PC-9 (cell line): Measurements from ENCODE around the gene NFKB1. TPM values are rescaled to one million over a fixed set of nuclear protein-coding genes. Genes with fewer than 3 reads are reported as not detected.

Experiments used
- BruUV-seq: library from RNA; stranded (reverse); fragments of 400-500 nt; replicated peaks from 2 replicates; lab custom pipeline; 2021; lab: Mats Ljungman, UMichigan
- CTCF ChIA-PET: fragments of 300-600 bp; sonication (Branson Sonifier 250); formaldehyde crosslinking; loops from one replicate; lab custom pipeline; 2022; ENCODE audit warnings: antibody characterized with exemption; lab: Charles Lee
- POLR2A ChIA-PET: fragments of 300-600 bp; sonication (Branson Sonifier 250); formaldehyde crosslinking; loops from one replicate; lab custom pipeline; 2022; ENCODE audit warnings: antibody characterized with exemption; ENCODE audit not compliant: unreplicated experiment; lab: Charles Lee
- DNase-seq, 2 experiments: peaks; one replicate each; pipeline versions ENCODE4 v3.0.0 to v3.0.0-alpha.2; 2015 to 2022; ENCODE audit warnings: mixed read lengths in 1 of 2
- H2AFZ ChIP-seq: fragments of 200-600 bp; sonication (generic); 2 replicates; pipeline ENCODE4 v1.8.1; 2017; ENCODE audit warnings: antibody characterized with exemption
- H3F3A ChIP-seq: fragments of 200-600 bp; sonication (generic); 2 replicates; pipeline ENCODE4 v1.8.1; 2017; ENCODE audit warnings: antibody characterized with exemption, mild to moderate bottlenecking, low read depth; ENCODE audit not compliant: insufficient read depth
- H3K27ac ChIP-seq: fragments of 200-600 bp; sonication (generic); 2 replicates; pipeline ENCODE4 v1.6.1; 2016; ENCODE audit warnings: mixed run types
- H3K27me3 ChIP-seq: fragments of 200-600 bp; sonication (generic); 2 replicates; pipeline ENCODE4 v1.6.1; 2016; ENCODE audit warnings: low read depth, mixed run types; ENCODE audit not compliant: insufficient read depth
- H3K36me3 ChIP-seq: fragments of 200-600 bp; sonication (generic); 2 replicates; pipeline ENCODE4 v1.6.1; 2016; ENCODE audit warnings: low read depth, mixed run types
- H3K4me1 ChIP-seq: fragments of 200-600 bp; sonication (generic); replicated peaks from 2 replicates; pipeline ENCODE4 v1.6.1; 2016; ENCODE audit warnings: mixed run types; ENCODE audit not compliant: insufficient read depth
- H3K4me2 ChIP-seq: fragments of 200-600 bp; sonication (generic); 2 replicates; pipeline ENCODE4 v1.6.1; 2017; ENCODE audit warnings: mixed run types
- H3K4me3 ChIP-seq: fragments of 200-600 bp; sonication (generic); 2 replicates; pipeline ENCODE4 v1.6.1; 2016; ENCODE audit warnings: mixed run types
- H3K79me2 ChIP-seq: fragments of 200-600 bp; sonication (generic); 2 replicates; pipeline ENCODE4 v1.6.1; 2017; ENCODE audit warnings: low read depth, mixed run types
- H3K9me2 ChIP-seq: fragments of 200-600 bp; sonication (generic); 2 replicates; pipeline ENCODE4 v1.8.1; 2017; ENCODE audit warnings: mild to moderate bottlenecking; ENCODE audit not compliant: insufficient read depth
- H3K9me3 ChIP-seq: fragments of 200-600 bp; sonication (generic); 2 replicates; pipeline ENCODE4 v1.8.1; 2016; ENCODE audit warnings: low read depth; ENCODE audit not compliant: insufficient read depth
- H4K20me1 ChIP-seq: fragments of 200-600 bp; sonication (generic); 2 replicates; pipeline ENCODE4 v1.8.1; 2017; ENCODE audit not compliant: insufficient read depth
- EZH2 ChIP-seq: fragments of 200-600 bp; sonication (generic); IDR thresholded peaks from 2 replicates; pipeline ENCODE4 v1.8.0; 2017; ENCODE audit warnings: antibody characterized with exemption, low read depth
- intact Hi-C: fragments of 100-400 bp; cut with micrococcal nuclease; formaldehyde crosslinking; loops from one replicate; pipeline ENCODE4 v1.10.0; 2022; ENCODE audit not compliant: unreplicated experiment
- total RNA-seq: library from RNA; stranded (reverse); gene quantifications from 2 replicates; pipeline ENCODE4 v1.2.3, GENCODE V29; 2021
- TF ChIP-seq, protein P1 (sequence below): fragments of 200-600 bp; sonication (generic); conservative IDR thresholded peaks from 2 replicates; pipeline ENCODE4 v1.6.1; 2017; ENCODE audit warnings: mixed run types, antibody characterized with exemption, mild to moderate bottlenecking, moderate library complexity

Gene NFKB1
- total RNA-seq, 1 experiment from 2014 or later, result 11.6 TPM

DNA sequence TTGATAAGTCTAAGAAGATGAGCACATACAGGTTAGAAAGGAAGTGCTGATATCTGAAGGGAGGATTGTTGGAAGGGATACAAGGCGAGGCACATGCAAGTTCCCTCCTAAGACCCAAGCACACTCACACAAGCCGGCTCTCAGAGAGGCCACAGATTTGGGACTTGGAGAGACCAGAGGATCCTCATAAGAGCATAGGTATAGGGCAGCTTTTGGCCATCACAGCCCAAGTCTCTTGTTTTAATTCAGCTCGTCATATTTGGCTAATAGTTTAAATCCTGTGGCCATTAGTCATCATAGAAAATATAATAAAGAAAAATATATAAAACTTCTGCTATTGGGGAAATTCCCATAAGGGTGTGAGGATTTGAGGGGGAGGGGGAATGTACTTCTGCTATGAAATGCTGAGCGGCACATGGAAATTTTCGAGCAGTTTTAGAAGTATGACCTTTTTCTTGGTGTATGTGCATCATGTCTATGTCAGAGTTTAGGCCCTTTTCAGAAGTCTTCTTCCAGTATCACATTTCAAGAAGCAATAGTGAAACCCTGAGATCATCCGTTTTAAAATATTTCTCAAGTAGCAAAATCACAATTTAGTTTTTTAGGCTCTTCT lies 97.7 kb downstream of the NFKB1 start:
- H4K20me1 ChIP-seq, result no peaks in the 10 kb centered on the region
- DNase-seq, result no peak
- BruUV-seq, result no TSS peak
- no peak overlapping the region for H3K4me3 ChIP-seq
- H3K27ac ChIP-seq, result no peak overlapping the region
- H3K4me1 ChIP-seq, result 0 out of 2 replicates have a peak, but pooled peaks cover 4% of the 10 kb centered on the region
- no peaks in the 10 kb centered on the region for H3K79me2 ChIP-seq
- ChIA-PET POLR2A (no interaction called here), CTCF (no interaction called here)
- intact Hi-C loops, result no loop called here
- TF ChIP-seq, protein P1, sequence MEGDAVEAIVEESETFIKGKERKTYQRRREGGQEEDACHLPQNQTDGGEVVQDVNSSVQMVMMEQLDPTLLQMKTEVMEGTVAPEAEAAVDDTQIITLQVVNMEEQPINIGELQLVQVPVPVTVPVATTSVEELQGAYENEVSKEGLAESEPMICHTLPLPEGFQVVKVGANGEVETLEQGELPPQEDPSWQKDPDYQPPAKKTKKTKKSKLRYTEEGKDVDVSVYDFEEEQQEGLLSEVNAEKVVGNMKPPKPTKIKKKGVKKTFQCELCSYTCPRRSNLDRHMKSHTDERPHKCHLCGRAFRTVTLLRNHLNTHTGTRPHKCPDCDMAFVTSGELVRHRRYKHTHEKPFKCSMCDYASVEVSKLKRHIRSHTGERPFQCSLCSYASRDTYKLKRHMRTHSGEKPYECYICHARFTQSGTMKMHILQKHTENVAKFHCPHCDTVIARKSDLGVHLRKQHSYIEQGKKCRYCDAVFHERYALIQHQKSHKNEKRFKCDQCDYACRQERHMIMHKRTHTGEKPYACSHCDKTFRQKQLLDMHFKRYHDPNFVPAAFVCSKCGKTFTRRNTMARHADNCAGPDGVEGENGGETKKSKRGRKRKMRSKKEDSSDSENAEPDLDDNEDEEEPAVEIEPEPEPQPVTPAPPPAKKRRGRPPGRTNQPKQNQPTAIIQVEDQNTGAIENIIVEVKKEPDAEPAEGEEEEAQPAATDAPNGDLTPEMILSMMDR, result no peak
- no peak for TF ChIP-seq EZH2
- H3K9me2 ChIP-seq, result no peaks in the 10 kb centered on the region
- no peak overlapping the region for H3K4me2 ChIP-seq
- H3F3A ChIP-seq, result no peaks in the 10 kb centered on the region
- H3K36me3 ChIP-seq, result peaks cover 4% of the 10 kb centered on the region; the same call in 1 of the 2 replicates
- no peak overlapping the region for H2AFZ ChIP-seq
- no peaks in the 10 kb centered on the region for H3K27me3 ChIP-seq
- no peaks in the 10 kb centered on the region for H3K9me3 ChIP-seq

DNA sequence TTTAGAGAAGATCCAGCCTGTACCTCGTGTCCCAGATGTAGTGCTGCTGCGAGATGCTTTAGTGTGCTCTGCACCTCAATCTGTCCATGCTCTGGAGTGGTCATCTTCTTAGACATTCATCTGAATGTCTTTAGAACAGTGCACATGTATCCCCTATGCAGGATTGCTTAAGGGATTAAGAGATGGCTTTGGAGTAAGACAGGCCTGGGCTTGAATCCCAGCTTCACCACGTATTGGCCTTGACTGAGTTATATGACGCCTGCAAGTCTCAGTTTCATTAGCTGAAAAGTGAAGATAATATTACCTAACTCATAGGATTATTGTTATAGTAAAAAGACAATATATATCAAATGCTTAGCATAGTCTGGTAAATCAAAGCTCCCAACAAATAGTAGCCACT lies 98.3 kb downstream of the NFKB1 start:
- Histone ChIP-seq H3K4me1 (no peaks in the 10 kb centered on the region), H3K4me2 (no peak overlapping the region), H4K20me1 (no peaks in the 10 kb centered on the region), H3K36me3 (peaks cover 4% of the 10 kb centered on the region; the same call in 1 of the 2 replicates), H3K9me3 (no peaks in the 10 kb centered on the region), H3K27ac (no peak overlapping the region), H2AFZ (no peak overlapping the region), H3K27me3 (no peaks in the 10 kb centered on the region), H3K4me3 (no peak overlapping the region), H3F3A (no peaks in the 10 kb centered on the region), H3K79me2 (no peaks in the 10 kb centered on the region), H3K9me2 (no peaks in the 10 kb centered on the region)
- ChIA-PET CTCF (no interaction called here), POLR2A (interaction anchor here (0.6 kb wide), 1 partner anchor 398 kb away, joined by 5 read pairs; no protein-coding TSS in a partner anchor)
- intact Hi-C loops, result no loop called here
- no peak for TF ChIP-seq EZH2
- TF ChIP-seq, protein P1, result no peak
- no peak for DNase-seq
- BruUV-seq, result no TSS peak

DNA sequence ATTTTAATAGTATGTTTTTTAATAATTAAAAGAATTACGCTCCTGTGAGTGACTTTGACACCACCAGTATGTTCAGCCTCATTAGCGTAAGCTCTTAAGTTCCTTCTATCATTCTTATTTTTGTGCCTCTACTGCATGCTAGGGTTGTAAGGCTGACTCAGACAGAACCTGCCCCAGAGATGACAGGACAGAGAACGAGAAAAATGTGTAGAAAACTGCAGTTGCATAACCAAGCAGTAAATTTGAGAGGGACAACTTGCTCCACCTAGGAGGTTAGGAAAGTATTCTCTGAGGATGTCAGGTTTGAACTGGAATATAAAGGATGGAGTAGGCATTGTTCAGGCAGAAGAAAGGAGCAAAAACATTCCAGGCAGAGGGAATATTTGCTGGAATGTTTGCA lies 98.7 kb downstream of the NFKB1 start:
- H3K4me2 ChIP-seq, result no peak overlapping the region
- no peak for DNase-seq
- TF ChIP-seq, protein P1, result no peak
- no peak for TF ChIP-seq EZH2
- H3F3A ChIP-seq, result no peaks in the 10 kb centered on the region
- H3K27me3 ChIP-seq, result no peaks in the 10 kb centered on the region
- no peaks in the 10 kb centered on the region for H3K9me3 ChIP-seq
- H2AFZ ChIP-seq, result no peak overlapping the region
- H4K20me1 ChIP-seq, result no peaks in the 10 kb centered on the region
- no peak overlapping the region for H3K27ac ChIP-seq
- H3K36me3 ChIP-seq, result peaks cover 4% of the 10 kb centered on the region; the same call in 1 of the 2 replicates
- H3K79me2 ChIP-seq, result no peaks in the 10 kb centered on the region
- intact Hi-C loops, result loop anchor here (10.0 kb wide), 1 partner anchor 155 kb away; no protein-coding TSS in a partner anchor
- ChIA-PET POLR2A (interaction anchor here (0.6 kb wide), 1 partner anchor 397 kb away, joined by 5 read pairs; no protein-coding TSS in a partner anchor), CTCF (no interaction called here)
- no peaks in the 10 kb centered on the region for H3K9me2 ChIP-seq
- H3K4me1 ChIP-seq, result no peaks in the 10 kb centered on the region
- H3K4me3 ChIP-seq, result no peak overlapping the region
- no TSS peak for BruUV-seq
